RWPE1 (cell line): ENCODE results near the gene ADCY2.

ENCODE experiments used
- CTCF ChIA-PET: fragments of 350-600 bp; sonication (Branson Sonifier 250); formaldehyde crosslinking; extraction: SDS; loops from one replicate; lab custom pipeline; 2021; lab: Yijun Ruan, JAX
- POLR2A ChIA-PET: fragments of 400-600 bp; formaldehyde crosslinking; extraction: SDS; loops from one replicate; lab custom pipeline; 2020; ENCODE audit warnings: antibody characterized with exemption; ENCODE audit not compliant: low non-redundant PET; lab: Yijun Ruan, JAX
- DNase-seq: peaks from one replicate; pipeline ENCODE4 v3.0.0; 2012; ENCODE audit warnings: low spot score
- H3K27ac ChIP-seq: fragments of 450-650 bp; 2 replicates; pipeline ENCODE4 v1.5.1; 2017
- CTCF ChIP-seq: fragments of 450-650 bp; conservative IDR thresholded peaks from 2 replicates; pipeline ENCODE4 v1.5.1; 2017; ENCODE audit warnings: low read depth, mild to moderate bottlenecking

Gene ADCY2

GRCh38 chr5:7759951-7760580, 364.1 kb downstream of the ADCY2 start:
- TF ChIP-seq CTCF = no peak
- CTCF ChIA-PET = no interaction called here
- H3K27ac ChIP-seq = no peak overlapping the region
- DNase-seq = no peak
- POLR2A ChIA-PET = no interaction called here

- ChIA-PET POLR2A (no interaction called here), CTCF (no interaction called here)
- TF ChIP-seq CTCF = no peak
- DNase-seq = no peak
- H3K27ac ChIP-seq = no peak overlapping the region
Observed at GRCh38 chr5:7762267-7762666, 366.3 kb downstream of the ADCY2 start.

GRCh38 chr5:7763621-7764072, 367.7 kb downstream of the ADCY2 start:
- POLR2A ChIA-PET = no interaction called here
- DNase-seq = no peak
- CTCF ChIA-PET = no interaction called here
- H3K27ac ChIP-seq = no peak overlapping the region
- no peak for TF ChIP-seq CTCF

- no peak overlapping the region for H3K27ac ChIP-seq
- POLR2A ChIA-PET = no interaction called here
- no peak for TF ChIP-seq CTCF
- CTCF ChIA-PET = no interaction called here
- DNase-seq = no peak
Observed at GRCh38 chr5:7764452-7764851, 368.5 kb downstream of the ADCY2 start.

- DNase-seq = no peak
- ChIA-PET POLR2A (no interaction called here), CTCF (no interaction called here)
- TF ChIP-seq CTCF = no peak
- H3K27ac ChIP-seq = no peak overlapping the region
Observed at GRCh38 chr5:7770436-7770835, 374.5 kb downstream of the ADCY2 start.

GRCh38 chr5:7772141-7772540, 376.2 kb downstream of the ADCY2 start:
- DNase-seq = no peak
- H3K27ac ChIP-seq = no peak overlapping the region
- ChIA-PET POLR2A (no interaction called here), CTCF (no interaction called here)
- TF ChIP-seq CTCF = no peak

- POLR2A ChIA-PET = no interaction called here
- no peak for TF ChIP-seq CTCF
- CTCF ChIA-PET = no interaction called here
- no peak overlapping the region for H3K27ac ChIP-seq
- DNase-seq = no peak
Observed at GRCh38 chr5:7773178-7773577, 377.2 kb downstream of the ADCY2 start.
